Measurements from ENCODE around the gene LUC7L.

Gene LUC7L

DNA sequence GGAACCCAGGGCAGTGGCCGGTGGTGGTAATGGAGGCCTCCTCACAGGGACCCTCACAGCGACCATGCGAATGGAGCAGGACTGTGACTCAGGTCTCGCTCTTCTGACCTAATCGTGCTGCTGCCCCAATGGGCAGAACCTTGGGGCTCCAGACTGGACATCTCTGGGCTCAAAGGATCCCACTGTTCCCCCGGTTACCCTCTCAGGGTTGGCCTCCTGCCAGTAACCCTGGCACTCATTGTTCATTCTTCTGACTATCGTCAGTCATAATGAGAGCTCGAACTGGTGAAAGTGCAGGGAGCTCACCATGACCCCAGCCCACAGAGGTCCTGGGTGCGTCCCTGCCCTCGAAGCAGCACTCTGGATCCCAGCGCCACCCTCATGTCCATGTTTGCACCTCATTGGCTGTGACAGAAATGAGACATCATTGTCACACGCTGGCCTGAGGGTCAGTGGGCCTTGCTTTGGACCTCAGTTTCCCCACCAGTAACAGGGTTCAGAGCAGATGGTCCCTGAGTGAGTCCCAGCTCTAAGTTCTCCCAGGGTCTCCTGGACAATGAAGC is 86.8 kb downstream of the LUC7L start:
- no peak for DNase-seq (ENCODE audit: low spot score)

DNA sequence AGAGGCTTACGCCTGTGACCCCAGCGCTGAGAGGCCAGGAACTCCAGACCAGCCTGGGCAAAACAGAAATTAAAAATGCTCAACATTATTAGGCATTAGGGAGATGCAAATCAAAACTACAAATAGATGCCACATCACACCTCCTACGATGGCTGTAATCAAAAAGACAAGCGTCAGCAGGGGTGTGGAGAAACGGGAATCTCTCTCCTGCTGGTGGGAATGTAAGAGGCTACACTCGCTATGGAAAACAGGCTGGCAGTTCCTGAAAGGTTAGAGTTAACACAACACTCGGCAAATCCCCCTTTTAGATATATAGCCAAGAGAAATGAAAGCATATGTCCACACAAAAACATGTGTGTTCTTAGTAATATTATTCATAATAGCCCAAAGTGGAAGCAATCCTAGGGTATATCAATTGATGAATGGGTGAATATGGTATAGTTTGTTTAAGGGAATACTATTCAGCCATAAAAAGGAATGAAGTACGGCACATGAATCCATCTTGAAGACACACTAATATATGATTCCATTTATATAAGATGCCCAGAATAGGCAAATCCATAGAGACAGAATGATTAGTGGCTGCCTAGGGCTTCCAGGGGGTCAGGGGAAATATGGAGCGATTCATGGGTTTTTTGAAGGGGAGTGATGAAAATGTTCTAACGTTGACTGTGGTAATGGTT is 88.9 kb downstream of the LUC7L start:
- DNase-seq (ENCODE audit: low spot score) = no peak
